Prostate gland (tissue), 2 donors: Measurements from ENCODE around the gene MT2A.

Experiments used
- CTCF ChIP-seq, 4 experiments: fragments of 200-600 bp in 2 of 4; fragments of 450-650 bp in 2 of 4; sonication (generic) in 2 of 4; IDR thresholded peaks; 1 replicate in 3 of 4; 2 replicates in 1 of 4; pipeline ENCODE4 v1.5.1; 2016 to 2019; ENCODE audit warnings: antibody characterized with exemption in 4 of 4, mild to moderate bottlenecking in 2 of 4, moderate library complexity in 2 of 4
- POLR2A ChIP-seq: fragments of 450-650 bp; IDR thresholded peaks from one replicate; pipeline ENCODE4 v1.6.1; 2016; ENCODE audit warnings: antibody characterized with exemption, mild to moderate bottlenecking

DNA sequence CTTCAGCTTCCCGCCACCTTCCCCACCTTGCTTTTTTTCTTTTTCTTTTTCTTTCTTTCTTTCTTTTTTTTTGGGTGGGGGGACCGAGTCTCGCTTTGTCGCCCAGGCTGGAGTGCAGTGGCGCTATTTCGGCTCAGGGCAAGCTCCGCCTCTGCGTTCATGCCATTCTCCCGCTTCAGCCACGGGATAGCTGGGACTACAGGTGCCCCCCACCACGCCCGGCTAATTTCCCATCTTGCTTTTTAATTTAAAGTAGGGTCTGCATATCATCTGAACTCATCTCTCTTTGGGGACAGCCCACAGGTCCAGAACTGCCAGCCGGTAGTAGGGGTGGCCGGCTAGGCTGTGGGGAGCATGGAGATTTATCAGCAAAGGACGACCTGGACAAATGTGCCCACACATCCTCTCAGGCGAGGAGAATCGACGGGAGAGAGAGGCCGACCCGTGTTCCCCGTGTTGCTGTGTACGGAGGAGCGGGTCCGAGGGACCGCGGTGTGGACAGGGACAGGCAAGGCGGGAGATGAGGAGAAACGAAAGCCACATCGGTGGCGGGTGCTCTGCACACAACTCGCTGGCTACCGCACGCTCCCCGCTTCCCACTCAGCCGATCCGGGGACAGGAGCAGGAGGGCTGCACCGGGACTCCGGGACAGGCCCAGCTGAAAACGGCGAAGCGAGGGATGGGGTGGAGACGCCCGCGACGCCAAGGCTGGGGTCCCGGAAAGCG is 26.5 kb downstream of the MT2A start:
- no peak for TF ChIP-seq CTCF (IDR thresholded peaks at IDR 0.05)
- TF ChIP-seq POLR2A = no peak
